Subcutaneous abdominal adipose tissue (tissue), 5 donors: Measurements from ENCODE around the gene ABCA4.

ENCODE experiments used
- H3K27ac ChIP-seq: one replicate; pipeline ENCODE4 v1.7.0; 2013; ENCODE audit warnings: low read depth, mild to moderate bottlenecking, inconsistent platforms, low read length, moderate library complexity
- H3K27me3 ChIP-seq, 5 donors: one replicate each; pipeline ENCODE4 v1.7.0; 2013; ENCODE audit warnings: low read length in 5 of 5, inconsistent platforms in 1 of 5; ENCODE audit not compliant: control insufficient read depth in 5 of 5, insufficient read depth in 4 of 5
- H3K36me3 ChIP-seq, 5 donors: one replicate each; pipeline ENCODE4 v1.7.0; 2013; ENCODE audit warnings: low read length in 5 of 5; ENCODE audit not compliant: control insufficient read depth in 5 of 5, insufficient read depth in 5 of 5
- H3K4me1 ChIP-seq, 5 donors: one replicate each; pipeline ENCODE4 v1.7.0; 2013; ENCODE audit warnings: low read length in 5 of 5, mild to moderate bottlenecking in 3 of 5, moderate library complexity in 1 of 5; ENCODE audit not compliant: control insufficient read depth in 5 of 5, insufficient read depth in 5 of 5
- H3K4me3 ChIP-seq, 5 donors: one replicate each; pipeline ENCODE4 v1.7.0; 2013; ENCODE audit warnings: low read length in 5 of 5, low read depth in 1 of 5
- H3K9ac ChIP-seq, 5 donors: one replicate each; pipeline ENCODE4 v1.7.0; 2013; ENCODE audit warnings: low read length in 5 of 5, mild to moderate bottlenecking in 4 of 5, moderate library complexity in 3 of 5
- H3K9me3 ChIP-seq, 5 donors: one replicate each; pipeline ENCODE4 v1.7.0; 2013; ENCODE audit warnings: low read length in 5 of 5; ENCODE audit not compliant: control insufficient read depth in 5 of 5
- donor health status: healthy.
- donor health status: healthy.
- donor health status: healthy.
- donor health status: healthy.
- donor health status: healthy.

The ABCA4 gene

GRCh38 chr1:94012708-94013366, 108.1 kb downstream of the ABCA4 start:
- Histone ChIP-seq H3K9me3 (no peaks in the 10 kb centered on the region), H3K9ac (no peak overlapping the region), H3K27me3 (no peaks in the 10 kb centered on the region), H3K27ac (no peak overlapping the region), H3K4me1 (peaks cover 0 to 11% (median 0%) of the 10 kb centered on the region in 5 donors), H3K4me3 (no peak overlapping the region), H3K36me3 (no peaks in the 10 kb centered on the region)

GRCh38 chr1:94011709-94012595, 109.0 kb downstream of the ABCA4 start:
- H3K9me3 ChIP-seq, result no peaks in the 10 kb centered on the region
- no peak overlapping the region for H3K27ac ChIP-seq
- no peaks in the 10 kb centered on the region for H3K36me3 ChIP-seq
- H3K27me3 ChIP-seq, result no peaks in the 10 kb centered on the region
- H3K4me3 ChIP-seq, result no peak overlapping the region
- no peak overlapping the region for H3K9ac ChIP-seq
- peaks cover 0 to 11% (median 0%) of the 10 kb centered on the region in 5 donors for H3K4me1 ChIP-seq

DNA sequence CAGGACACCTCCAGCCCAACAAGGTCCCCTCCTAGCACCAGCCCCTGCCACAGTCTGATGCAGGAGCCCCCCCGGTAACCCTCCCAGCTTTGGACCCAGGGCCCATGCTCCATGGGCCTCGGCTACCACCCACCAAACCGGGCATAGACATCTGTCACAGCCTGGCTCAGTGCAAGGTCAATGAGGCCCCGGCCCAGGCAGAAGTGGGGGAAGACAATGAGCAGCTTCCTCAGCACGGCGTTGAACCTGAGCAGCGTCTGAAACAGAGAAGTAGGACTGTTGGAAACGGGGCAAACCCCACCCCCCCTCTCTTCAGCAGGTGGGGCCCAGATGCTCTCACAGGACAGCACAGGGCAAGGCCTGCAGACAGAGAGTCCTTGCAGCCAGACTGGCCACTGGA, 109.8 kb downstream of the ABCA4 start:
- no peak overlapping the region for H3K9ac ChIP-seq

DNA sequence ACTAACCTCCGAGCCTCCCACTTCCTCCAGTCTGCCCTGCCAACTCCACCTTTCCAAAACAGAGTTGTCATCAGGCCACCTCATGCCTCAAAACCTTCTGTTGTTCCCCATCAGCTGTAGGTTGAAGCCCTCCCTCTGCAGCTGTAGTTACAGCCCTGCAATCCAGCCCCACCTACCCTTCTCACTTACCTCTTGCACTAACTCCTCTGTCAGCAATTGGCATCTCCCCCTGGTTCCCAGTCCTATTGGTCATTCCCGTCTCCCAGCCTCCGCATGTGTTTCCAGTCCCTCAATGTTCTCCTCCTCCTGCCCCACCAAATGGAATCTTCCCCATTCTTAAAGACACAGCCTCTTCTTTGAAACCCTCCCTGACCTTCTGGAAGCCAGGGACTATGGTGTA, 111.6 kb downstream of the ABCA4 start:
- no peak overlapping the region for H3K9ac ChIP-seq
- no peaks in the 10 kb centered on the region for H3K9me3 ChIP-seq
- H3K27ac ChIP-seq, result no peak overlapping the region
- no peaks in the 10 kb centered on the region for H3K36me3 ChIP-seq
- no peak overlapping the region for H3K4me3 ChIP-seq
- H3K27me3 ChIP-seq, result peaks cover 0 to 3% (median 0%) of the 10 kb centered on the region in 5 donors
- H3K4me1 ChIP-seq, result peaks cover 0 to 11% (median 0%) of the 10 kb centered on the region in 5 donors

More for the DNA sequence above, 109.8 kb downstream of the ABCA4 start:
- peaks cover 0 to 11% (median 0%) of the 10 kb centered on the region in 5 donors for H3K4me1 ChIP-seq
- no peak overlapping the region for H3K27ac ChIP-seq
- H3K9me3 ChIP-seq, result no peaks in the 10 kb centered on the region
- H3K4me3 ChIP-seq, result no peak overlapping the region
- H3K36me3 ChIP-seq, result no peaks in the 10 kb centered on the region
- peaks cover 0 to 3% (median 0%) of the 10 kb centered on the region in 5 donors for H3K27me3 ChIP-seq

DNA sequence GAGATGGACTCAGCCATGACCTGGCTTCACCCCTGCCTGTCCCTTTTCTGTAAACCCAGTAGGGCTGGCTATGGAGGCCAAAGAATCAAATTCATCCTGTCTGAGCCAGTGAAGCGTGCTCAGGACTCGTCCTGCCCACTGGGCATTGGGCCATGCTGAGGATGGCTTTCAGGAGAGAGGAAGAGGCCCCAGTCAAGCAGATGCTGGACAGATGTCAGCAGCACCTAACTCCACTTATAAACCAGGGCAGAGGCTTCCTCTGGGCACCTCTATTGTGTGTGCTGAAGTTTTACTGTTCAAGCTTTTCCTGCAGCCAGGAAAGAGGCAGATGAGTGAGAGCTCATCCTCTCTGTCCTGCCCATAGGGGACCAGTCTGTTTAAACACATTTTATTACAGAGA, 114.3 kb downstream of the ABCA4 start:
- Histone ChIP-seq H3K27me3 (peaks cover 0 to 3% (median 0%) of the 10 kb centered on the region in 5 donors), H3K36me3 (no peaks in the 10 kb centered on the region), H3K27ac (no peak overlapping the region), H3K4me3 (no peak overlapping the region), H3K9ac (no peak overlapping the region), H3K9me3 (no peaks in the 10 kb centered on the region), H3K4me1 (no peaks in the 10 kb centered on the region)

- Histone ChIP-seq H3K9me3 (no peaks in the 10 kb centered on the region), H3K27me3 (peaks cover 0 to 3% (median 0%) of the 10 kb centered on the region in 5 donors), H3K4me1 (no peaks in the 10 kb centered on the region), H3K27ac (no peak overlapping the region), H3K4me3 (no peak overlapping the region), H3K9ac (no peak overlapping the region), H3K36me3 (no peaks in the 10 kb centered on the region)
Observed at GRCh38 chr1:94004924-94005323, 116.0 kb downstream of the ABCA4 start.

DNA sequence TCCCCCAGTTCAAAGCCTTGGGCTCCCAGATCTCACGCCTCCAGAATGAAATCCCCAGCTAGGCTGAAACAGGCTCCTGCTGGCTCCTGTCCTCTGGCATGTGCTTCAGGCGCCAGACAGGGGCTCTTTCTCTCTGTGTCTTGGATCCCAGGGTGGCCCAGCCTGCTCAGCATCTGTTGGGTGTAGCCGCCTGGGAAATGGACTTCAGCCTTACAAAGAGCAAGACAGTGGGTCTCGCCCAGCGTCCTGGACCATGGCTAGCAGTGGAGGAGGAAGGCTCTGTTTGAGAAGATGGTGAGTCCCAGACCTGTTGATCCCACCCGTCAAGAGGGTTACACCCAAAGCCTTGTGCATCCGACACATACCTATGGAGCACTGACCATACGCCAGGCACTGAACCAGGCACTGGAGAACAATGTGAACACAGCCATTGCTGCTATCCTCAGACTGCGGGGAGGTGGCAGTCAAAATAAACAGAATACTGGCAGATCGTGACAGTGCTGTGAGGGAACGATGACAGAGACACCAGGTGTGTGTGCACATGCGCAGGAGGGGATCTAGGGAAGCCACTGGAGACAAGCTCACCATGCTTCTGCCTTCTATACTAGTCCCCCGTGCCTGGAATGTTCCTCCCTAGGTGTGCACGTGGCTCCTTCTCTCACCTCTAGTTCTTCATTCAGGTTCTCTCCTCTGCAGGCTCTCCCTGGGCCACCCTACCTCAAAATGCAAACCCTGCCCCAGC, 118.7 kb downstream of the ABCA4 start:
- Histone ChIP-seq H3K27me3 (peaks cover 0 to 3% (median 0%) of the 10 kb centered on the region in 5 donors), H3K9ac (no peak overlapping the region), H3K9me3 (no peaks in the 10 kb centered on the region), H3K4me3 (no peak overlapping the region), H3K36me3 (no peaks in the 10 kb centered on the region), H3K27ac (no peak overlapping the region), H3K4me1 (no peaks in the 10 kb centered on the region)

DNA sequence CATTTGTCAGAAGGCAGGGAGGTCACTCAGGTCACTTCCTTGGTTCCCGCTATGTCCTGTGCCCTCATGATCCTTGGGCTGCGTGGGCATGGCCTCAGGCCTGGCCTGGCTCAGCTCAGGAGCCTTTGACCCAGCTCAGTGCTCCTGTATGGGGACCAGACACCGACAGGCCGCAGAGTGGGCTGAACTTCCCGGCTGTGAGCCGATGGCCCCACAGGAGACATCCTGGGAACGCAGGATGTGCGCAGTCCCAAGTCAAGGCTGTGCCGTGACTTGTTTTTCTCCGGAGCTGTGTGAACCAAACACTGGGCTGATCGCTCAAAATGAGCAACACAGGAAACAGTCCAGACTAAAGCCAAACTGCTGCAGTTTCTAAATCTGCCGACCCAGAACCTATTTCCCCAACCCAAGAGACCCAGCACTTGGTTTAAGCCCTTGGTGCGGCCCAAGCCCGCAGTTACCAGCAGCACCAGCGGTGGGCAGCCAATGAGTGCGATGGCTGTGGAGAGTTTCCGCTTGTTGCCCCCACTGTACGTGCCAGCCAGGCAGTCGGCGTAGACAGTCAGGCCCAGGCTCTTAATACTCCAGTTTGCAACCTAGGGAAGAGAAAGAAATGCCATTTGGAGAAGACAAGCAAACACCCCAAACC, 119.4 kb downstream of the ABCA4 start:
- H3K4me3 ChIP-seq, result no peak overlapping the region
- H3K4me1 ChIP-seq, result no peaks in the 10 kb centered on the region
- no peak overlapping the region for H3K27ac ChIP-seq
- no peak overlapping the region for H3K9ac ChIP-seq
- peaks cover 0 to 2% (median 0%) of the 10 kb centered on the region in 5 donors for H3K27me3 ChIP-seq
- no peaks in the 10 kb centered on the region for H3K36me3 ChIP-seq
- H3K9me3 ChIP-seq, result no peaks in the 10 kb centered on the region

- Histone ChIP-seq H3K27me3 (no peaks in the 10 kb centered on the region), H3K4me3 (no peak overlapping the region), H3K27ac (no peak overlapping the region), H3K9ac (no peak overlapping the region), H3K4me1 (no peaks in the 10 kb centered on the region), H3K36me3 (no peaks in the 10 kb centered on the region), H3K9me3 (no peaks in the 10 kb centered on the region)
Observed at GRCh38 chr1:94000510-94001282, 120.3 kb downstream of the ABCA4 start.
